ENCODE results near the gene ITGB7.

DNA sequence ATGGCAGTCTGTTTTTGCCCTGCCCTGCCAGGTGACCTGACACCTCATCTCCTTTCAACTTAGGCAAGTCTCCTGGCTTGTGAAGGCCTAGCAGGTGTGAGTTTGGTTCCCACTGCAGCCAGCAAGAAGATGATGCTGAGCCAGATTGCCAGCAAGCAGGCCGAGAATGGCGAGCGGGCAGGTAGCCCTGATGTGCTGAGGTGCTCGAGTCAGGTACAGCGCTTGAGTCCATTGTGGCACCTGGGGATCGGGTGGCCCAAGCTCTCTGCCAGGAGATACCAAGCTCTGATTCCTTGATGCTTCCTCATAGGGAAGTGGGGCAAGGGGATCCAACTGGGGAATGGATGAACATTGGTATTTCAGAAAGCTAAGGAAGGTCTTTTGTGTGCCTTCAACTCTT lies 22.2 kb downstream of the ITGB7 start:
- TF ChIP-seq, protein P1, sequence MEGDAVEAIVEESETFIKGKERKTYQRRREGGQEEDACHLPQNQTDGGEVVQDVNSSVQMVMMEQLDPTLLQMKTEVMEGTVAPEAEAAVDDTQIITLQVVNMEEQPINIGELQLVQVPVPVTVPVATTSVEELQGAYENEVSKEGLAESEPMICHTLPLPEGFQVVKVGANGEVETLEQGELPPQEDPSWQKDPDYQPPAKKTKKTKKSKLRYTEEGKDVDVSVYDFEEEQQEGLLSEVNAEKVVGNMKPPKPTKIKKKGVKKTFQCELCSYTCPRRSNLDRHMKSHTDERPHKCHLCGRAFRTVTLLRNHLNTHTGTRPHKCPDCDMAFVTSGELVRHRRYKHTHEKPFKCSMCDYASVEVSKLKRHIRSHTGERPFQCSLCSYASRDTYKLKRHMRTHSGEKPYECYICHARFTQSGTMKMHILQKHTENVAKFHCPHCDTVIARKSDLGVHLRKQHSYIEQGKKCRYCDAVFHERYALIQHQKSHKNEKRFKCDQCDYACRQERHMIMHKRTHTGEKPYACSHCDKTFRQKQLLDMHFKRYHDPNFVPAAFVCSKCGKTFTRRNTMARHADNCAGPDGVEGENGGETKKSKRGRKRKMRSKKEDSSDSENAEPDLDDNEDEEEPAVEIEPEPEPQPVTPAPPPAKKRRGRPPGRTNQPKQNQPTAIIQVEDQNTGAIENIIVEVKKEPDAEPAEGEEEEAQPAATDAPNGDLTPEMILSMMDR (IDR thresholded peaks at IDR 0.05): no peak
- no peak for TF ChIP-seq POLR2A (IDR thresholded peaks at IDR 0.05)

Data from body of pancreas (tissue), 4 donors.